Measurements from ENCODE around the gene CENPX. TPM values are rescaled to one million over a fixed set of nuclear protein-coding genes. Genes with fewer than 3 reads are reported as not detected.
A peak's percentile ranks its signal among the peaks of the same experiment; 100 is the strongest.

Gene CENPX
- total and polyA plus RNA-seq, 2 of the 13 experiments (the other 11 are each of a cell fraction or from before 2014, with no cell fraction given) = 92.7 to 170 TPM

DNA sequence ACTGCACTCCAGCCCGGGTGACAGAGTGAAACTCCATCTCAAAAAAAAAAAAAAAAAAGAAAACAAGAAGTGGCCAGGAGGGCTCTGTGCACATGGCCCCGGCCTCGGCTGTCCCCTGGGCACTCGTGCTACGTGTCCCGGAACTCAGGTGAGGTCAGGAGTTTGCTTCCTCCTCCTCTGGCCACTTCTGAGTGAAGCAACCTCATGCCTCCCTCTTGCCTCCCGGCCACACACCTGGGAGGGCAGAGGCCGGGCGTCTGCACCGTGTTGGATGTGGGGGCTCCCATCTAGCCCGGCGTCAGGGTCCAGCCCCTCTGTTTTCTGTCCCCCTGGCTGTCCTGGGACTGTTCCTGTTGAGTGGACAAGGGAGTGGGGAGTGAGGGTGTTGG is 23.1 kb downstream of the CENPX start (continued):
- TF ChIP-seq GPN1 (CRISPR knock-in tag; IDR thresholded peaks at IDR 0.05; ENCODE audit: borderline replicate concordance) (no peak), TEAD3 (CRISPR knock-in tag; optimal IDR thresholded peaks at IDR 0.05; ENCODE audit: borderline replicate concordance) (peak; percentile 31), POLR2A (IDR thresholded peaks at IDR 0.05; ENCODE audit: insufficient read depth in 1 of 2, low read depth in 2 of 2, low read length in 2 of 2) (0 out of 4 replicates have a peak, but pooled peaks of 1 of the 2 experiments have one; percentile 18), ZBTB42 (CRISPR knock-in tag; IDR thresholded peaks at IDR 0.05) (0 out of 2 replicates have a peak, but pooled peaks have one; percentile 3), FOXK2 (IDR thresholded peaks at IDR 0.05) (peak; percentile 68; the same call in 1 of the 2 replicates), ZNF263 (CRISPR knock-in tag; IDR thresholded peaks at IDR 0.05) (peak; percentile 59), ZNF180 (CRISPR knock-in tag; IDR thresholded peaks at IDR 0.05; ENCODE audit: borderline replicate concordance, low read depth) (no peak), ZNF674 (CRISPR knock-in tag; IDR thresholded peaks at IDR 0.05; ENCODE audit: low read depth) (0 out of 2 replicates have a peak, but pooled peaks have one; percentile 26), ZNF549 (CRISPR knock-in tag; IDR thresholded peaks at IDR 0.05) (no peak), ZNF563 (CRISPR knock-in tag; IDR thresholded peaks at IDR 0.05) (peak; percentile 26; the same call in 1 of the 2 replicates), ATF2 (CRISPR knock-in tag; IDR thresholded peaks at IDR 0.05) (0 out of 2 replicates have a peak, but pooled peaks have one; percentile 27)
- TF ChIP-seq, protein P1, sequence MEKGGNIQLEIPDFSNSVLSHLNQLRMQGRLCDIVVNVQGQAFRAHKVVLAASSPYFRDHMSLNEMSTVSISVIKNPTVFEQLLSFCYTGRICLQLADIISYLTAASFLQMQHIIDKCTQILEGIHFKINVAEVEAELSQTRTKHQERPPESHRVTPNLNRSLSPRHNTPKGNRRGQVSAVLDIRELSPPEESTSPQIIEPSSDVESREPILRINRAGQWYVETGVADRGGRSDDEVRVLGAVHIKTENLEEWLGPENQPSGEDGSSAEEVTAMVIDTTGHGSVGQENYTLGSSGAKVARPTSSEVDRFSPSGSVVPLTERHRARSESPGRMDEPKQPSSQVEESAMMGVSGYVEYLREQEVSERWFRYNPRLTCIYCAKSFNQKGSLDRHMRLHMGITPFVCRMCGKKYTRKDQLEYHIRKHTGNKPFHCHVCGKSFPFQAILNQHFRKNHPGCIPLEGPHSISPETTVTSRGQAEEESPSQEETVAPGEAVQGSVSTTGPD (CRISPR knock-in tag; IDR thresholded peaks at IDR 0.05) = 0 out of 2 replicates have a peak, but pooled peaks have one; percentile 14
- TF ChIP-seq, protein P2, sequence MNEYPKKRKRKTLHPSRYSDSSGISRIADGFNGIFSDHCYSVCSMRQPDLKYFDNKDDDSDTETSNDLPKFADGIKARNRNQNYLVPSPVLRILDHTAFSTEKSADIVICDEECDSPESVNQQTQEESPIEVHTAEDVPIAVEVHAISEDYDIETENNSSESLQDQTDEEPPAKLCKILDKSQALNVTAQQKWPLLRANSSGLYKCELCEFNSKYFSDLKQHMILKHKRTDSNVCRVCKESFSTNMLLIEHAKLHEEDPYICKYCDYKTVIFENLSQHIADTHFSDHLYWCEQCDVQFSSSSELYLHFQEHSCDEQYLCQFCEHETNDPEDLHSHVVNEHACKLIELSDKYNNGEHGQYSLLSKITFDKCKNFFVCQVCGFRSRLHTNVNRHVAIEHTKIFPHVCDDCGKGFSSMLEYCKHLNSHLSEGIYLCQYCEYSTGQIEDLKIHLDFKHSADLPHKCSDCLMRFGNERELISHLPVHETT (CRISPR knock-in tag; conservative IDR thresholded peaks at IDR 0.05) = 0 out of 2 replicates have a peak, but pooled peaks have one; percentile 1

Measured in HepG2 (cell line).